Activated T-helper 17 cell treated with anti-CD3 and anti-CD28 coated beads, Interleukin-2, amount 50 U/mL, for 72 hours (primary cell): ENCODE results near the gene SULF2. TPM values are rescaled to one million over a fixed set of nuclear protein-coding genes. Genes with fewer than 3 reads are reported as not detected.

Experiments used
- ATAC-seq: fragments of 150-1000 bp; cut with Tn5 transposase; replicated peaks from 2 replicates; pipeline ENCODE4 v1.10.0; 2021; ENCODE audit warnings: mild to moderate bottlenecking, moderate library complexity
- H3K27ac Mint-ChIP-seq: one replicate; pipeline ENCODE4 v1.8.0; 2022; ENCODE audit warnings: mixed read lengths
- H3K27me3 Mint-ChIP-seq: one replicate; pipeline ENCODE4 v1.8.0; 2022; ENCODE audit warnings: mixed read lengths
- H3K36me3 Mint-ChIP-seq: one replicate; pipeline ENCODE4 v1.8.0; 2022; ENCODE audit warnings: low read depth, mild to moderate bottlenecking, mixed read lengths
- H3K4me1 Mint-ChIP-seq: one replicate; pipeline ENCODE4 v1.8.0; 2022; ENCODE audit warnings: mixed read lengths
- H3K4me3 Mint-ChIP-seq: one replicate; pipeline ENCODE4 v1.8.0; 2022; ENCODE audit warnings: mild to moderate bottlenecking, mixed read lengths
- H3K9me3 Mint-ChIP-seq: one replicate; pipeline ENCODE4 v1.8.0; 2022; ENCODE audit warnings: mixed read lengths
- total RNA-seq, 2 donors: library from RNA; stranded (reverse); gene quantifications; one replicate each; pipeline ENCODE4 v1.2.3, GENCODE V29; 2022

Gene SULF2
- total RNA-seq, 2 donors from 2014 or later, result 1.6 to 2.2 TPM

DNA sequence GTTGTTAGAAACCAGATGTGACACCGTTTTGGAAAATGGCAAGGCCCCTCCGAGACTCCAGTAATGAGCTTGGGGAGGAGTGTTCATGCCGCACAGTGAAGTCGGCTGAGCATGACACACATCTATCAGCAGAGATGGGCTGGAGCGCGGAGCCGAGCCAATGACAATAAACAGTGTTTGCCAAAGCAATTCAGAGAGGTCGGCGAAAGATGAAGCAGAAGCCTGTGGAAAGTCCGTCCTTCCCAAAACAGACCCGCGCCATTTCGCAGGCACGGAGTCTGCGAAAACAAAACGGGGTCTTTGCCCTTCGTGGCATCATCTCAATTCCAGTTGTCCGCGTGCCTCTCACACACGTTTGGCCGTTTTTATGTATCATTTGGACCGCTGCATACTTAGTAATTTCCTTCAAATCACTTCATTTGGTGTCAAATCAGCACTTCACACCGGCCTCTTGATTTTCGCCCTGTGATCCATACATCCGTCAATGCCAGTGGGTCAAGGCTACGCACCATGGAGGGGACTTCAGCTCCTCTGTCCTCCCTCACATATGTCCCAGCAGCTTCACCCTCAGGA, 71.3 kb downstream of the SULF2 start:
- no peaks in the 10 kb centered on the region for H3K4me1 Mint-ChIP-seq
- peaks cover 23% of the 10 kb centered on the region for H3K27me3 Mint-ChIP-seq
- no peak overlapping the region for H3K4me3 Mint-ChIP-seq
- H3K27ac Mint-ChIP-seq, result no peak overlapping the region
- no peaks in the 10 kb centered on the region for H3K9me3 Mint-ChIP-seq
- no peak for ATAC-seq
- H3K36me3 Mint-ChIP-seq, result no peaks in the 10 kb centered on the region

DNA sequence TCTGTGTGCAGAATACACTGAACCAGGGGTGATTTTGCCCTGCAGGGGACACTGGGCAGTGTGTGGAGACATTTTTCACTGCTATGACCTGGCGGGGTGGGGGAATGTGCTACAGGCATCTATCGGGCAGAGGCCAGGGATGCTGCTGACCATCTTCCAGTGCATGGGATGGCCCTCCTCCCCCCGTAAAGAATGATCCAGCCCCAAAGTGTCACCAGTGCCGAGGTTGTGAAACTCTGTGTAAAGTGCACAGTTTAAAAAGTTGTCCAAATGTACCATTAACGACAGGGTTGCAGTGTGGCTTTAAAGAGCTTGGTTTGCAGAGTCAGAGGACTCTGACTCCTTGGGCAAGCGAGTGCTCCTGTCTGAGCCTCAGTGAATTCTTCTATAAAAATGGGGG, 72.1 kb downstream of the SULF2 start:
- H3K27ac Mint-ChIP-seq, result no peak overlapping the region
- no peak overlapping the region for H3K4me3 Mint-ChIP-seq
- ATAC-seq, result no peak
- peaks cover 23% of the 10 kb centered on the region for H3K27me3 Mint-ChIP-seq
- H3K36me3 Mint-ChIP-seq, result no peaks in the 10 kb centered on the region
- no peaks in the 10 kb centered on the region for H3K9me3 Mint-ChIP-seq
- H3K4me1 Mint-ChIP-seq, result no peaks in the 10 kb centered on the region

DNA sequence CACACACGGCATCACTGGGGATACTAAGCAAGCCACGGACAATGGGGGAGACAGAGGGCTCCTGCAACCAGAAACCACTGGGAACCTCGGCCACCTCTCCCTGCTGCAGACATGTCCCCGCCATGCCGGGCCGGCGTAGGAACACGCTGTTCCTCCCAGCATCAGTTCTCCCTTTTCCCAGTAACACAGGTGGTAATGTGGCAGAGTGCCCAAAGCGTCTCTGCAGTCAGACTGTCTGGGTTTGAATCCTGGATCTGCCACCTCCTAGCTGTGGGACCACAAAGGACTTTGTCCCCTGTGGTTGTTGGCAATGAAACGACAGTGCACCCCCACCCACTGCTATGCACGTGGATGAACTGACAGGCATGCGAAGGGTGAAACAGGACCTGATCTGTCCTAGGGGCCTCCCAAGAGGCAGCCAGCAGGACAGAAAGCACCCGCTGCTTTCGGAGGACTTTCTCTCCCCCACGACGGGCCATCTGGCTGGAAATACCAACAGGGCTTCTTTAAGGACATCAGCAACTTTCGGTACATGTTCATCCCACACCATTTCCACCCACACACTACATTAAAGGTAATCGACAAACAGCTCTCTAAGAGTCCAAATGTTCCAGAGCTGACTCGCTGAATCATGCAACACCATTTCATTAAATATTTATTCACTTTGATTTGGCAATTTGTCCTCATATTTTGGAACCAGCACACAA, 74.1 kb downstream of the SULF2 start:
- H3K4me1 Mint-ChIP-seq, result no peaks in the 10 kb centered on the region
- peaks cover 29% of the 10 kb centered on the region for H3K27me3 Mint-ChIP-seq
- no peaks in the 10 kb centered on the region for H3K36me3 Mint-ChIP-seq

DNA sequence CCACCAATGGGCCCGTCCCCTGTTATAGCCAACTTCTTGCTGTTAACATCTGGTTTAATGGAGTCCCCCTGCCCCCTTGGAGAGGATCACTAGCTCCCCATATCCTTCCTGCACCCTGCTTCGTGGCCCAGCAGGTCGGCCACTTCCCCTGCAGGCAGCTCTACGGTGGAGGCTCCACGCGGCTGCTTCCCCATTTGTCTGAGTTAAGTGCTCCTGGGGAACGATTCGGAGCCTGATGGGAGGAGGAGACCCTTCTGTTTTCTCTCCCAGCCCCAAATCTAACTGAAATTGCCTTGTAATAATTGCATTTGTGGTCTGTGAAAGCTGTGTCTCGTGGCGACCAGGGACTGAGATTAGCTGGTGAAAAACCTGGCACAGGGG, 74.6 kb downstream of the SULF2 start:
- Mint-ChIP-seq H3K4me1 (no peaks in the 10 kb centered on the region), H3K4me3 (no peak overlapping the region), H3K36me3 (no peaks in the 10 kb centered on the region), H3K9me3 (no peaks in the 10 kb centered on the region), H3K27ac (no peak overlapping the region), H3K27me3 (peaks cover 29% of the 10 kb centered on the region)
- no peak for ATAC-seq

More for the DNA sequence above, 74.1 kb downstream of the SULF2 start:
- Mint-ChIP-seq H3K4me3 (no peak overlapping the region), H3K27ac (no peak overlapping the region), H3K9me3 (no peaks in the 10 kb centered on the region)
- no peak for ATAC-seq

DNA sequence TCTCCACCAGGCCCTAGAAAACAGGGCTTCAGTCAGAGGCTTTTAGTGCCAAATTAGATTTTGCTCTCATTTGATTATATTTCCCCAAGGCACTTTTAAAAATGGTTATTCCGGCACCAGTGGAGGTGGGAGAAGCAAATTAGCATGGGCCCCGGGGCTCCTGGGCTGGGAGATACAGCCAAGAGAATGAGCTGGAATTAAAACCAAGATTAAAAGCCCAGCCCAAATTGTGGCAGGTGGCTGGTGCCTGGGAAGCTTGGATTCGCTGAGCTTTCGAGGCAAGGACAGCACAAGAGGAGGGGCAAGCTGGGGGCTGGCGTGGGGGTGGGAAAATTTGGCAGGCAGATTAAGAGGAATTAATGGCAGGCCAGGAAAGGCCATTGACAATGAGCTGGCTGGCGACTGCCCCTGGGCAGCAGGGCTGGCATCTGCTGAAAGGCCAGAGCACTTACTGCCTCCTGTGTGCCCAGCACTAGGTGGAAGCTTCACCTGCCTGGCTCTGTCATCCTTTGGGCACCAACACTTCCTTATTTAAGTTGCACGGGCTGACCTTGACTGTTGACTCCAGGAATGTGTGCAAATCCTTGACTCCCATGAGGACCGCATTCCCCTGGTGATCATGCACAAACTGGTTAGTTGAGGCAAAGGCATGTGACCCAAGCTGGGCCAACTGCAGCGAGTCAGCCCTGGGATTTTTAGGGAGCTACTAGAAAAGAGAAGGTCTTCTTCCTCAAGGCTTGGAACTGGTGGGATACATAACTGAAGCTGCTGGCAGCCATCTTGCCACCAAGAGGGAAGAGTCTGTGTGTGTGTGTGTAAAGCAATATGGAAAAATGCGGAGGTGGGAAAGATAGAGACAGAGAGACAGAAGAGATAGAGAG, 76.1 kb downstream of the SULF2 start:
- Mint-ChIP-seq H3K9me3 (no peaks in the 10 kb centered on the region), H3K4me3 (no peak overlapping the region), H3K36me3 (no peaks in the 10 kb centered on the region), H3K27me3 (peaks cover 27% of the 10 kb centered on the region), H3K4me1 (no peaks in the 10 kb centered on the region), H3K27ac (no peak overlapping the region)
- no peak for ATAC-seq

DNA sequence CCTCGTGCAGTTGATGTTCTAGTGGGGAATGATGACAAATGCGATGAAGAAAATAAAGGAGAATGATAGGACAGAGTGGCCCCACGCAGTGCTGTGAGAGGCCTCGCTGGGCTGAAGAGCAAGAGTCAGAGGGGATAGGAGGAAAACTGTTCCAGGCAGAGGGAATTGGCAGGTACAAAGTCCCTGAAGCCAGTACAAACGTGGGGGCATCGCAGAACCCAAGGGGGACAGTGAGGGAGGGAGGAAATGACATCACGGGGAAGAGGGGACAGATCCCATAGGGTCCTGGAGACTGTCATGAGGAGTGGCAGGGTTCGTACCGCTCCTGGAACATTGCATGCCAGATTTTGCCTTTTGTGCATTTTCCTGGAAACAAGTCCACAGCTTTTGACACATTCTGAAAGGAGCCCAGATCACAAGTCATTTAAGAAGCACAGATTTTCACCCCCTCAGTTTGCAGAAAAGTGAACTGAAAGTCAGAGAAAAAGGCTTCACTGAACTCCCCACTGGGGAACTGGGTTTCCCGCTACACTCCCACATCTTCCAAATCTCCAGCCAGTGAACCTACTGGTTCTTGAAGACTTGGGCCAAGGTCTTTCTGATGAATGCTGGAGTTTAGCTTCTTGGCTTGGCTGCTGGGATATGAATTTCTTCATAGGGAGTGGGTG, 77.0 kb downstream of the SULF2 start:
- ATAC-seq, result no peak
- H3K27me3 Mint-ChIP-seq, result peaks cover 26% of the 10 kb centered on the region
- H3K27ac Mint-ChIP-seq, result no peak overlapping the region
- H3K4me1 Mint-ChIP-seq, result no peaks in the 10 kb centered on the region
- no peaks in the 10 kb centered on the region for H3K9me3 Mint-ChIP-seq
- no peak overlapping the region for H3K4me3 Mint-ChIP-seq
- H3K36me3 Mint-ChIP-seq, result no peaks in the 10 kb centered on the region

DNA sequence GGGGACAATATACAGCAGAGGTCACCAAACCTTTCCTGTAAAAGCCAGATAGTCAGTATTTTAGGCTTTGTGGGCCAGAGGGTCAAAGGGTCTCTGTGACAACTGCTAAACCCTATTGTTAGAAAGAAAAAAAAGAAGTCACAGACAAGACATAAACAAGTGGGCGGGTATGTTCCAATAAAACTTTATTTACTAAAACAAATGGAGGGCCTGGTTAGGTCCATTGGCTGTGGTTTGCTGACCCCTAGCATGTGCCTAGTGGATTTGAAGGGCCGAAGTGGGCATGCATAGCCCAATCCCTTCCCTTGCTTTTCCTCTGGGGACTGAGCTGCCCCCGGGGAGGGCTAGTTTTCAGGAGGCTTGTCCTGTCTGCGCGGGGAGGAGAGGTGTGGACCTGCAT, 78.9 kb downstream of the SULF2 start:
- H3K4me1 Mint-ChIP-seq, result no peaks in the 10 kb centered on the region
- ATAC-seq, result no peak
- no peaks in the 10 kb centered on the region for H3K9me3 Mint-ChIP-seq
- no peak overlapping the region for H3K4me3 Mint-ChIP-seq
- H3K27me3 Mint-ChIP-seq, result peaks cover 20% of the 10 kb centered on the region
- H3K27ac Mint-ChIP-seq, result no peak overlapping the region
- no peaks in the 10 kb centered on the region for H3K36me3 Mint-ChIP-seq

DNA sequence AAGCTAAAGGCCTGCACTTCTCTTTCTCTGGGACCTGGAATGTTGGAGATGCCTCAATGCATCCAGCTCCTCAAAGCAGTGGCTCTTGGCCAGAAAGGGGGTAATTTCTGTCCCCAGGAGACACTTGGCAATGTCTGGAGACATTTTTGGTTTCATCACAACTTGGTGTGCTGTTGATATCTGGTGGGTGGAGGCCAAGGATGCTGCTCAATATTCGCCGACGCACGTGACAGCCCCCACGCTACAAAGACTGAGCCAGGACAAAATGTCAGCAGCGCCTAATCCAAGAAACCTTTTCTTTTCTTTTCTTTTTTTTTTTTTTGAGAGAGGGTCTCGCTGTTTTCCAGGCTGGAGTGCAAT, 79.8 kb downstream of the SULF2 start:
- Mint-ChIP-seq H3K36me3 (no peaks in the 10 kb centered on the region), H3K4me1 (no peaks in the 10 kb centered on the region), H3K27ac (no peak overlapping the region), H3K9me3 (no peaks in the 10 kb centered on the region), H3K4me3 (no peak overlapping the region), H3K27me3 (peaks cover 20% of the 10 kb centered on the region)
- ATAC-seq, result no peak

DNA sequence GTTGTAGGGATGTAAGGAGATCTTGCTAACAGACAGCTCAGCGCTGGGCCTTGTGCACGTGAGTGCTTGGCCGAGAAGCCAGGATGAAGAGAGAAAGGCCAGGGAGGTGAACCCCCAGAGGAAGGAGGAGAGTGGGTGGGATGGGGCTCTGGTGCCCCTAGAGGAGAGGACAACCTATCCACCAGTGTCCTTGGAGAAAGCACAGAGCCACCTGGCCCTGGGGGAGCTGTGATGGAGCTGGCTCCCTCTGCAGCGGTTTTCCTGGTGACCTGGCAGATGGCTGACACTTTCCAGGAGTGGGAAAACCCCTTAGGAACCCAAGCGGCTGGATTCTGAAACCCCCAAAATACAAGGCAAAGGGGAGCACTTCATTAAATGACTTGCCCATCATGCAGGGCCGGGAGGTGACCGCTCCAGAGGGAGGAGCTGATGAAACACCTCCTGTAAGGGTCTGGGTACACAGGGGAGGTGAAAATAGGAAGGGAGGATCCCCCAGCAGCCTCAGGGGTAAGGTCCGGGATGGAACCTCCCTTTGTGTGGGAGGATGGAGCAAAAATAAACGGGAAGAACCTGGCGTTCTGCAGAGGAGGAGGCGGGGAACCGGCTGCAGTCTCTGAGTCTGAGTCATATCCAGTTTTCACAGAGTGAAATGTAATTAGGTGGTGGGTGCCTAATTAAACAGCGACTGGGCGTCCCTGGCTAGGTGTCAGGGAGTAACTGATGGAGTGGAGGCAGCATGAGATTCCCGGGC, 80.4 kb downstream of the SULF2 start:
- Mint-ChIP-seq H3K27ac (no peak overlapping the region), H3K4me3 (no peak overlapping the region), H3K27me3 (peaks cover 20% of the 10 kb centered on the region), H3K4me1 (no peaks in the 10 kb centered on the region), H3K9me3 (no peaks in the 10 kb centered on the region), H3K36me3 (no peaks in the 10 kb centered on the region)
- no peak for ATAC-seq

DNA sequence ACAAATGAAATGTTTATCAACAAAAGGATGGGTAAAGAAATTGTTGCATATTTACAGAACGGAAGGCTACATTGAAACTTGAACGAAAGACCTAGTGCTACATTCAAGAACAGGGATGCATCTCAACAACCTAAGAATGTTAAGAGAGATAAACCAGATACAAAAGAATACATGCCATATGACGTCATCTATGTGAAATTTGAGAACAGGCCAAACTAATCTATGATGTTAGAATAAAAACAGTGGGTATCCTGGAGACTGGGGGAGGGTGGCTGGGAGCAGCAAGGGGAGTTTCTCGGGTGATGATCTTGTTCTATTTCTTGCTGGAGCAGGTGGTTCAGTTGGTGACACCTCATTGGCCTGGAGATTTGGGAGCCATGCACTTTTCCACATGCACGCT, 81.5 kb downstream of the SULF2 start:
- Mint-ChIP-seq H3K27me3 (peaks cover 16% of the 10 kb centered on the region), H3K4me1 (no peaks in the 10 kb centered on the region), H3K9me3 (no peaks in the 10 kb centered on the region), H3K27ac (no peak overlapping the region), H3K36me3 (no peaks in the 10 kb centered on the region), H3K4me3 (no peak overlapping the region)
- no peak for ATAC-seq

DNA sequence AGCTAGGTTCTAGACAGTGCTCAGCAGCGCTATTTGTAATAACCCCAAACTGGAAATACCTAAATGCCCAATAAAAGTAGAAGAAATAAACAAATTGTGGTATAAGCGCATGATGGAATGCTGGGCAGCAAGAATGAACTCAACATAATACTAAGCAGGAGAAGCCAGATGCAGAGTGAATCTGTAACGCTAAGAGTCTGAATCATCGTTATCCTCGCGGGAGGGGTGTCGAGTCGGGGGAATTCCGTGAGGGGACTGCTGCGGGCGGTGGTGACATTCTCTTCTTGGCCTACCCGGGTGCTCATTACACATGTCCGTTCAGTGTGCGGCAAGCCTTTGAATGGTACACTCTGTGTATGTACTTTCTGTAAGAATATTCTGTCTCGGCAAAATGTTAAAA, 83.7 kb downstream of the SULF2 start:
- Mint-ChIP-seq H3K36me3 (no peaks in the 10 kb centered on the region), H3K9me3 (no peaks in the 10 kb centered on the region), H3K27ac (no peak overlapping the region), H3K4me3 (no peak overlapping the region), H3K27me3 (peaks cover 12% of the 10 kb centered on the region), H3K4me1 (no peaks in the 10 kb centered on the region)
- no peak for ATAC-seq

DNA sequence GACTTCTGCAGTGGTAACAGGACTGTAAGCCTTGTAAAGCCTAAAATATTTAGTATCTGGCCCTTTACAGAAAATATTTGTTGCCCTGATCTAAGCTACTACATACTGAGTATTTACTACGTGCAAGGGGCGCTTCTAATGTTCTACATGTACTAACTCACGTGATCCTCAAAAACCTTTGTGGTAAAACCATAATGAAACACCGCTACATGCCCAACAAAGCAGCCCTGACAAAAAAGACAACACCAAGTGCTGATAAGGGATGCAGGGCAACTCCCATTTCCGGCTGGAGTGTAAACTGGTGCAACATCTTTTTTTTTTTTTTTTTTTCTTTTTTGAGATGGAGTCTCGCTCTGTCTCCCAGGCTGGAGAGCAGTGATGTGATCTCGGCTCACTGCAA, 85.0 kb downstream of the SULF2 start:
- H3K4me3 Mint-ChIP-seq, result no peak overlapping the region
- no peak for ATAC-seq
- peaks cover 7% of the 10 kb centered on the region for H3K27me3 Mint-ChIP-seq
- no peaks in the 10 kb centered on the region for H3K4me1 Mint-ChIP-seq
- no peak overlapping the region for H3K27ac Mint-ChIP-seq
- no peaks in the 10 kb centered on the region for H3K36me3 Mint-ChIP-seq
- no peaks in the 10 kb centered on the region for H3K9me3 Mint-ChIP-seq

DNA sequence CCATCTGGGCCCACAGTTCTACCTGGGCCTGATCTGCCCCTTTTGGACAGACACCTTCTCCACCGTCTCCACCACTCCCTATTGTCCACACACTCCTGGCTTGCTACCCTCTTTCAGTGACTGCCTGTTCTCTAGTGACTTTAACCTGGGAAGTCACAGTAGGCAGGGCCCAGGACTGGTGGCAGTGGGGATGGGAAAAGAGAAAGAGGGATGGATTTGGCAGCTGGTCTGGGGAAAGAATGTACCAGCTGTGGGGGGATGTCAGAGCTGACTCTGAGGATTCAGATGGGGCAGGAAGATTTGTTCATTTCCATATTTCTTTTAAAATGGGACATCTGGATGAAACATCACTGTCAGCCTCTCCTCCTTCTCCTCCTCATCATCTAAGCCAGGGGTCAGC, 85.5 kb downstream of the SULF2 start:
- H3K9me3 Mint-ChIP-seq, result no peaks in the 10 kb centered on the region
- no peak overlapping the region for H3K4me3 Mint-ChIP-seq
- no peak overlapping the region for H3K27ac Mint-ChIP-seq
- no peaks in the 10 kb centered on the region for H3K4me1 Mint-ChIP-seq
- ATAC-seq, result no peak
- no peaks in the 10 kb centered on the region for H3K36me3 Mint-ChIP-seq
- H3K27me3 Mint-ChIP-seq, result peaks cover 4% of the 10 kb centered on the region

DNA sequence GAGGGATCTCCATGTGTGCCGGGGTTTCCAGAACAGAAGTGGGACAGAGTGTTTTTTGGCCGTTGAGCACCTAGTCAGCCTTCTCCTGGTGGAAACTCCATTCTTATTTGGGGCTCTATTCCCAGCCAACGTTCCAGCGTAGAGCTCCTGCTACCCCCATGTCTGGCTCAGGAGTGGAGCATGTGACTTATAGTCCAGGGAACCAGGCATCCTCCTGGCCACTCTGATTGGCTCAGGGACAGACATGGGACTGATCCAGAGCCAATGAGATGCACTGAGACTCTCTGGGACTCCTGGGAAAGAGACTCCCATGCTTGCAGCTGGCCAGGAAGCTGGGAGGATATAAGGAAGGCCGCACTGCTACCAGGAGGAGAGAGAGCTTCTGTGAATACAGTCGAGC, 87.1 kb downstream of the SULF2 start:
- H3K36me3 Mint-ChIP-seq, result no peaks in the 10 kb centered on the region
- no peaks in the 10 kb centered on the region for H3K27me3 Mint-ChIP-seq
- H3K4me1 Mint-ChIP-seq, result no peaks in the 10 kb centered on the region
- no peaks in the 10 kb centered on the region for H3K9me3 Mint-ChIP-seq
- no peak for ATAC-seq
- no peak overlapping the region for H3K4me3 Mint-ChIP-seq
- no peak overlapping the region for H3K27ac Mint-ChIP-seq
